ENCODE data around the gene TCOF1.

The TCOF1 gene

DNA sequence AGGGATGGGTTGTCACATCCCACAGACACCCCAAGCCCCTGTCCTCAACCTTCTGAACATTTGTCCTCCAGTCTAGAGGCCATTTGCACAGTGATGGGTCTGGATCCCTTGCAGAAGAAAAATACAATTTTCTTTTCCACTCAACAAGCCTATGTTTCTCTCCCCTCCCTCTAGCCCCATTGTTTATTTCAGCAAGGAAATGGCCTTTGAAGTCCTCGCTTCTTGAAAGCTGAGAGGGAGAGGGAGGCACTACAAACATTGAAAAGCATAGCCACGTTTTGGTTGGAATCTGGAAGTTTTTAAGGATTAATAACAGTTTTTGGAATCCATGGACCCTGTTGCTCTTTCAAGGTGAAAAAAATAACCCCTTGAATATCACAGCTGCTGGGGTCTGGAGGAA is 30.8 kb upstream of the TCOF1 start:
- no peak for FAIRE-seq

DNA sequence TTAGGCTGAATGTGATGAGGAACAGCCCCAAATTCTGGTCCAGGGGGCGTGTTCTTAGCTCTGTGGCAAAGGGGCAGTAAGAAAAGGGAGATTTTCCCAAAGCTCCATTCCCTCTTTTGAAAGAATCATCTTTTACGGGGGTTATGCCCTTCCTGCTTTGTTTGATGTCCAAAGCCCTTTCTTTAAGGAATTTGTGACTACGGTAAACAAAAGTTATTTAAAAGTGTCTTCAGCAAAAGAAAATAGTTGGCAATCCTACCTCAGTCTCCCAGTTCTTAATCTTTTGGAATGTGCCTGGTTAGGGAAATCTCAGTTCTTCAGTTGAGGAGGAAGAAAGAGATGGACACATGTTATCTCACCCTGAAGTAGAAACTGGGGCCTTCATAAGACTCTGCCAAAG is 30.4 kb upstream of the TCOF1 start:
- no peak for FAIRE-seq

DNA sequence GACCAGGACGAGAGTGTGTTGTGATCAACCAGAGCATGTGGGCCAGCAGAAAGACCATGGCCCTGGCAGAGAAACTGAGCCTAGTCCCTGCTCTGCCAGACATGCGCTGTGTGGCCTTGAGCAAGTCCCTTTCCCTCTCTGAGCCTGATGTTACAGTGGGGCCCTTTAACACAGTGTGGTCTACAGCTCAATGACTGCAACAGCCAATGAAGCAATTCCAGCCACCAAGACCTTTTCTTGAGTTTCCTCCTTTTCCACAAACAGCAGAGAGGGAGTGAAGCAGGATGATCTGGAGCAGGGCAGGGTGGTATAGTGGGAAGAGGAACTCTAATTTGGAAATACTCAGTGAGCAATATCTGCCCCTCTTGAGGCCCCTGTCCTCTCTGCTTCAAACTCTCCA is 29.0 kb upstream of the TCOF1 start:
- no peak for FAIRE-seq

DNA sequence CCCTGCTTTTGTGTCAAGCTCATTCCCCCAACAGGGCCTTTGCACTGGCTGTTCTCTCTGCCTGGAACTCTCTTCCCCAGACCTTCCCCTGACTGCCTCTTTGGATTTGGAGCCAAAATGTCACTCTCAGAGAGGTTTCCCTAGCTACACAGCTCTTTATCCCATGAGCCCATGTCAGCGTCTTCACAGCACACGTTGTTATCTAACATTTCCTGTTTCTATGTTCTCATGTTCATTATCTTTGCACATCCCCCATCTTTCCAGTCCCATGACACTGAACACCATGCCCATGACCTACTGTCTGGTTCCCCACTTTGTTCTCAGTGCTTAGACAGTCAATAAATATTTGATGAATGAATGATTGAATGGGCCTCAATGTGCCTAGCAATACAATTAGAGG is 28.5 kb upstream of the TCOF1 start:
- FAIRE-seq, result no peak

DNA sequence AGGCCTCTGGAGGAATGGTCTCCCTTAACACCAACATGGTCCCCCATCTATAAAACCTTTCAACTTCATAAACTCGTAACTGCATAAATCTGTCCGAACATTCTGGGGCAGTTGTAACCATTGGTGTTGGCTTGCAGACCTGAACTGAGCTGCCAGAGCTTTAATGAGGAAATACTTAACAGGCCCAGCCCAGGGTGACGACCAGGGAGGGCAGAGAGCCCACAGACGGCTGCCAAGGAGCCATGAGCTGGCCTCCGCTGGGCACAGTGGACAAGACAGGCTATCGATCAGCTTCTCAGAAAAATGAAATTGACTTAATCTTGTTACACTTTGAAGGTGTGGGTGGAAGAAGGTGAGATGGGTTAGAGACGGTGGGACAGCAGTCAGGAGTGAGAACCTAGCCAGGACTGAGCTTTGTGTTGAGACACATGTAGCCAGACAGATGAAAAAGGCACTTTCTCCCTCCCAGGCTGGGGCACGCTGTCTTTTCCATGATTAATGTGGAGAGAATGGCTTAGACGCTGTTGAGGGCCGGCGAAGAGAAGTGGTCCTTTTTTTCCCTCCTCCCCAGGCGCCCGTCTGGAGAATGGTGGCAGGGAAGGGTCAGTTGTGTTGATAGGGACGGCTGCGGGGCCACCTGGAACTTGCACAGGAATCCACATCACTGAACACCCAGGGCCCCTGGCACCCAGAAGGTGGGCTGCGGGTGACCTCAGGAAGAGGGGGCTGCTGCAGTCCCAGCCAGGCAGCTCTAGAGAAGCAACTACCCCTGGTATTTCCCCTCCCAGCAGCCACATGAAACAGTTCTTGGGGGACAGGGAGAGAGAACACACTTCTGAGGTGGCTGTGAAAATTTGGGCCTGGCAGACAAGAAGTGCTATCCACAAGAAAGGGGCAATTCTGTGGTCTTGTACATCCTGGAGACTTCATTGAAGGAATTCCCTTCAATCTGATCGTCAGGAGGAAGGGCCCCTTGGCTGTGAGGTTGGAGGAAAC is 27.3 kb upstream of the TCOF1 start:
- no peak for FAIRE-seq

- FAIRE-seq, result no peak
Measured at GRCh38 chr5:150333400-150333799, 24.1 kb upstream of the TCOF1 start.

DNA sequence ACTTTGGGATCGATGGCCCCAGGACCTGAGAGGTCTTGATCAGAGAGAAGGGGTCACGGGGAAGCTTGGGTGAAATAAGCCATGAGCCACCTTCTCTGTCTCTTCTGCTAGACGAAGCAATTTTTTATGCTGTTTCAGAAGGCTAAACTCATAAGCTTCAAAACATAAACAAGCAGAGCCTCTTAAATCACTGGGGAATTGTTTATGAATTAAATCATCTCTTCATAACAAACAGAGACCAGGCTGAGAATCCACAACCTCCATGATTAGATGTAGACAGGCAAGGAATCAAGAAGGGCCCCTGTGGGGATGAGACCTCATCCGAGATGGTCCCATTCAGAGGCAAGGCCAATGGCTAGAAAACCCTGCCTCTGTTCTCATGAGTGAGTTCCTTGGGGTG is 21.7 kb upstream of the TCOF1 start:
- FAIRE-seq, result no peak

DNA sequence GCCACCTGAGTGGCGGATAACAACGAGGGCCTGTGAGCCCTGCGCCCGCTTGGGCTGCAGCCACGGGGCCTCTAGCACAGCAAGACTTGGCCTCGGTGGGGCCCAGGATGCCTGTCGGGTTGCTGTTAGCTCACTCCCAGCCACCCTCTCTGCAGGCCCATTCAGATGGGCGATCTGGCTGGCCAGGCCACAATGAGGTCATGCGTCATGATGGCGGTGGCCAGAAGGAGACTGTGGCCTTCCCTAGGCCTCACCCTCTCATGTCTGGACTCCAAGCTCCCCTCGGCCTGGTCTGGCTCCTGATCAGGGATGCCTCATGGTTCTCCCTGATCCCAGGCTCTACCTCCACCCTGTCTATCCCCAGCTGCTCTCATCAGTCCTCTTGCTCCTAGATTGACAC is 19.0 kb upstream of the TCOF1 start:
- FAIRE-seq, result no peak

- no peak for FAIRE-seq
Measured at GRCh38 chr5:150339165-150339564, 18.3 kb upstream of the TCOF1 start.

DNA sequence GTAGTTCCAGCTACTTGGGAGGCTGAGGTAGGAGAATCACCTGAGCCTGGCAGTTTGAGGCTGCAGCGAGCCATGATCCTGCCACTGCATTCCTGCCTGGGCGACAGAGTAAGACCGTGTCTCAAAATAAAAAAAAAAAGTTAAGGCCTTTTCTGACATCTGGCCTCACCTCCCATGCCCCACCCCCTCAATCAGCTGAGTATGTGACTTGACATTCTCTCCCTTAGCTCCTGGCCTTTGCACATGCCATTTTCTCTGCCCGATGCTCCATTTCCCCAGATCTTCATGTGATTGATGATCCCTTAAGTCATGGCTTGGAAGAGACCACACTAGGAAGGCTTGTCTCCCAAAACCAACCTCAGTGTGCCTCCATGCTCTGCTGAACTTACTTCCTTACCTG is 17.7 kb upstream of the TCOF1 start:
- FAIRE-seq, result no peak

DNA sequence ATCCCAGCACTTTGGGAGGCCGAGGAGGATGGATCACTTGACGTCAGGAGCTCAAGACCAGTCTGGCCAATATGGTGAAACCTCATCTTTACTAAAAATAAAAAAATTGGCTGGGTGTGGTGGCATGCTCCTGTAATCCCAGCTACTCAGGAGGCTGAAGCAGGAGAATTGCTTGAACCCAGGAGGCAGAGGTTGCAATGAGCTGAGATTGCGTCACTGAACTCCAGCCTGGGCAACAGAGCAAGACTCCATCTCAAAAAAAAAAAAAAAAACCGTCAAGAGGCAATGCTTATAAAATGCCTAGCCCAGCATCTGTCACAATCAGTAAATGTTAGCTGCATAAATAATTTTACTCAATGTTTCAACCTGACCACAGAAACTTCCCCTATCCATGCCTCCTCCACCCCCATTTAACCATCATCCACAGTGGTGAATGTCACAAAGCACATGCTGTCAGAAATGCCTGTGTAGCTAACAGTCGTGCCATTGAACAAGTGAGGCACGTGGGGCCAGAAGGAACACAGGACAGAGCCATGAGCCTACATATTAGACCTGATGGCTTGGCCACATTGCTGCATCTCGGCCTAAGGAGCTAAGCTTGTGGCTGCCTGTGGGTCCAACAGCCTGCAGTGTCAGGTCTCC is 16.8 kb upstream of the TCOF1 start:
- no peak for FAIRE-seq

DNA sequence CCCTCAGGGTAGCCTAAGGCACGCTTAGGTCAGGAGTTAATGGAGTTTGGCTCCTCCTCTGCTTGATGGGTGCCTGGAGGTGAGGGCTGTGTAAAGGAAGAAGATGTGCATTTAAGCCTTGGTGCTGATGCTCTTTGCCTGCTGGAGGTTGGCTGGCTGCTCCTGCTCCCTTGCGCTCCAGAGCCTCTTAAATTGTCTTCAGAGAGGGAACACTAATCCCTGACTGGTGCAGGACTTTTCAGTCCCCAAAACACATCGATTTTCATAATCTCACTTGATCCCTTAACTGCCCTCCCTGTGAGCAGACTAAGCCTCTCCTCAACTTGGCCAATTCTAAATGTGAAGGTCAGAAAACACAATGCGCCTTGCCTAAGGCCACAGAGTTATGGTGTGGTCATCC is 16.2 kb upstream of the TCOF1 start:
- FAIRE-seq, result no peak

GRCh38 chr5:150341989-150342388 is 15.5 kb upstream of the TCOF1 start:
- FAIRE-seq, result no peak

DNA sequence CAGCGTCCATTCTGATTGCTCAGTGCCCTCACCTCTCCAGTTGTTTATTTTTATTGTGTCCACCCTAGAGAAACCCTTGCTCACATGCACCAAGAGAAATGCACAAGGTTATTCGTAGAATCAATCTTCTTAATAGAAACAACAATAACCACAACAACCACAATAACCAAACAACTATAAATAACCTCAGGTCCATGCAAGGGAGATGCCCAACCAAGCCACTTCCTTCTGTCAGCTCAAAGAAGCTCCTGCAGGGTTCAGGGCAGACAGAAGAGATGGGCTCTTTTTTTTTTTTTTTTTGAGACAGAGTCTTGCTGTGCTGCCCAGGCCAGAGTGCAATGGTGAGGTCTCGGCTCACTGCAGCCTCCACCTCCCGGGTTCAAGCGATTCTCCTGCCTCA is 14.9 kb upstream of the TCOF1 start:
- FAIRE-seq, result no peak

GRCh38 chr5:150343994-150344631 is 13.4 kb upstream of the TCOF1 start:
- no peak for FAIRE-seq

DNA sequence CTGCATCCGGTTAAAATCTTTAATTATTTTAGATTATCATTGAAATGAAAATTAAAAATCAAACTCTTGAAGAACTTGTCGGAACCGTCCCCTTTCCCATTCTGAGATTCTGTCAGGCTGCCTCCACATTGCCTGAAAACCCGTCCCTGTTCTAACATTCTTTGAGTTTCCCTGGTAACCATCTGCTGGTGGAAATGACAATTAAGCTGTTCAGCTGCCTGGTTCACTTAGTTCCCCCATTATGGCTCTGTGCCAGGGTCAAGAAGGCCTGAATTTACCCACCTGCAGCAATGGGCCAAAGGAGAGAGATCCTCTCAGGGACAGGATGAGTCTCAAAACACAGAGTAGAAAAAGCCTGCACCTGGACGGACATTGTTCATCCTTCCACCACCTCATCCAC is 11.8 kb upstream of the TCOF1 start:
- no peak for FAIRE-seq

DNA sequence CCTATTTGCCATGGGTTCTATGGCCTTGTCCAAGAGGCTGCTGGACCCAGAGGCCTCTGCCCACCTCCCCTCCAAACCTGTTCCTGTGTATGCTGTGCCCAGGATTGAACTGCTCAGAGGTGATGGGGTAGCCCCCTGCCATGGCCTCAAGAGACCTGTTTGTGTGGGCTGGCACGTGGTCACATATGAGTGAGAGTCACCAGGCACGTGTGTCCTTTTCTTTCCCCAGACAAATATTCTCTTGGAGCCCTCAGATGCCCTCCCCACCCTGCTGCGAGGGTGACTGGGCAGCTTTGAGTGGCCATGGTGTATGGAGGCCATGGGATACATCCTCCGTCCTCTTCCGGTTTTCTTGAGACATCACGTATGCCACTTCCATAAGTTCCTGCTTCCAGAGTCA is 10.9 kb upstream of the TCOF1 start:
- FAIRE-seq, result no peak

- no peak for FAIRE-seq
Measured at GRCh38 chr5:150347003-150347402, 10.5 kb upstream of the TCOF1 start.

DNA sequence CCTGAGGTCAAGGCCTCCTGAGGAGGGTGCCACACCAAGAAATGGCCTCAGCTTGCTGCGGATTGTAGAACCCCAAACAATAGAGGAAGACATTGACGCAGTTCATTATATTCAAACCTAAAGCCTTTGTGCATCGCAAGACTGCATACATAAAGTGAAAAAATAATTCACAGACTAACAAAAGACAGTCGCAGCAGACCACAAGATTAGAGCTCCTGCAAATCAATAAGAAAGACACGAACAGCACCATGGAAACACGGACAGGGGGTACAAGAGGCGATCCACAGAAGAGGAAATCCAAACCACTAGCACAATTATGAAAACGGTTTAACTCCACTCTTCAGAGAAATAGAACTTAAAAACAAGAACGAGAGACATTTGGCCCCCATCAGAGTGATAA is 10.0 kb upstream of the TCOF1 start:
- no peak for FAIRE-seq

DNA sequence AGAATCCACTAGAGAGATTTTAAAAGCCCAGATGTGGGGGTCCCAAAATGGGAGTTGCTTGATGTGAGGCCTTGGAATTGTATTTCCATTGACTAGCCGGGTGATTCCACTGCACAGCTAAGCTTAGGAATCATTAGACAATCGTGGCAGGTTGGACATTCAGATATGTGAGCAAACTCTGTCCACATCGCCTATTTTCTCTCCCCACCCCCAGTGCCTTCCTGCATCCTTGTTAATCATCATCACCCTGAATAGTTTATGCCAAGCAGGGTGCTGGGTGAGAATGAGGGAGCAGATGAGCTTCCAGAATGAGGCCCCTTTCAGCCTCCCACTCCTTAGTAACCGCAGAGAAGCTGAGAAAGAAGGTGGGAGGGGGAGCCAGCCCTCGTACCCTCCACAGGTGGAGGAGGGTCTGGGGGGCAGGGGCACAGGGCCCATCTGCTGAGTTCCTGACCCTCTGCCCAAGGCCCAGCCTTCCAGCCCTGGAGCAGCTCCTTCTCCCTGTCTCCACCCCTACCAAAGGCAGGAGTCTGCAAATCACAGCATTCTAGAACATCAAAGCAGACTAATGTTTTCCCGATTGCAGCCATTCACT is 7.7 kb upstream of the TCOF1 start:
- FAIRE-seq, result no peak

GRCh38 chr5:150350524-150351344 is 6.8 kb upstream of the TCOF1 start:
- FAIRE-seq, result no peak

- no peak for FAIRE-seq
Measured at GRCh38 chr5:150352244-150353031, 5.1 kb upstream of the TCOF1 start.

Data from islet of Langerhans (tissue), 1 donor.